H9 (cell line): ENCODE results near the gene AIFM3. TPM values are rescaled to one million over a fixed set of nuclear protein-coding genes. Genes with fewer than 3 reads are reported as not detected.

Source experiments
- DNase-seq: peaks from one replicate; pipeline ENCODE4 v3.0.0-alpha.2; 2017
- H2AFZ ChIP-seq: one replicate; pipeline ENCODE4 v1.6.1; 2013; ENCODE audit warnings: mild to moderate bottlenecking, low read length, control low read depth, moderate library complexity
- H2AK5ac ChIP-seq: 2 replicates; pipeline ENCODE4 v1.6.1; 2013; ENCODE audit warnings: low read length, control low read depth, mixed read lengths; ENCODE audit not compliant: insufficient read length
- H2BK120ac ChIP-seq: one replicate; pipeline ENCODE4 v1.6.1; 2013; ENCODE audit warnings: low read depth, mild to moderate bottlenecking, low read length, control low read depth, inconsistent platforms; ENCODE audit not compliant: poor library complexity, severe bottlenecking
- H2BK12ac ChIP-seq: 2 replicates; pipeline ENCODE4 v1.6.1; 2013; ENCODE audit warnings: low read length, control low read depth, mixed read lengths, low read depth; ENCODE audit not compliant: insufficient read length
- H2BK15ac ChIP-seq: 2 replicates; pipeline ENCODE4 v1.6.1; 2013; ENCODE audit warnings: low read depth, low read length, control low read depth
- H2BK20ac ChIP-seq: one replicate; pipeline ENCODE4 v1.6.1; 2013; ENCODE audit warnings: low read depth, mild to moderate bottlenecking, low read length, control low read depth, inconsistent platforms; ENCODE audit not compliant: poor library complexity, severe bottlenecking
- H2BK5ac ChIP-seq: 2 replicates; pipeline ENCODE4 v1.6.1; 2013; ENCODE audit warnings: low read length, control low read depth, mixed read lengths; ENCODE audit not compliant: insufficient read length
- H3K14ac ChIP-seq: 2 replicates; pipeline ENCODE4 v1.6.1; 2013; ENCODE audit warnings: low read length, control low read depth; ENCODE audit not compliant: insufficient read depth
- H3K18ac ChIP-seq: 2 replicates; pipeline ENCODE4 v1.6.1; 2013; ENCODE audit warnings: low read depth, mild to moderate bottlenecking, mixed read lengths, low read length, control low read depth; ENCODE audit not compliant: insufficient read length
- H3K23ac ChIP-seq: 2 replicates; pipeline ENCODE4 v1.6.1; 2013; ENCODE audit warnings: low read length, control low read depth, mixed read lengths, low read depth; ENCODE audit not compliant: insufficient read length
- H3K23me2 ChIP-seq: 2 replicates; pipeline ENCODE4 v1.6.1; 2013; ENCODE audit warnings: low read depth, mild to moderate bottlenecking, mixed read lengths, low read length, control low read depth; ENCODE audit not compliant: insufficient read length, poor library complexity, severe bottlenecking
- H3K27ac ChIP-seq: 2 replicates; pipeline ENCODE4 v1.5.1; 2013; ENCODE audit warnings: low read length, control low read depth, mixed read lengths, low read depth; ENCODE audit not compliant: insufficient read length
- H3K27me3 ChIP-seq: 2 replicates; pipeline ENCODE4 v1.6.1; 2013; ENCODE audit warnings: low read length, control low read depth, inconsistent platforms; ENCODE audit not compliant: insufficient read depth
- H3K4ac ChIP-seq: 2 replicates; pipeline ENCODE4 v1.6.1; 2013; ENCODE audit warnings: low read depth, mild to moderate bottlenecking, control low read depth, inconsistent platforms, low read length, moderate library complexity
- H3K4me1 ChIP-seq: 2 replicates; pipeline ENCODE4 v1.6.1; 2013; ENCODE audit warnings: low read length, control low read depth, inconsistent platforms; ENCODE audit not compliant: insufficient read depth
- H3K4me2 ChIP-seq: 2 replicates; pipeline ENCODE4 v1.6.1; 2013; ENCODE audit warnings: low read length, control low read depth, mixed read lengths; ENCODE audit not compliant: insufficient read length, insufficient read depth
- H3K56ac ChIP-seq: 2 replicates; pipeline ENCODE4 v1.6.1; 2013; ENCODE audit warnings: low read depth, mild to moderate bottlenecking, mixed read lengths, low read length, control low read depth; ENCODE audit not compliant: insufficient read length
- H3K79me1 ChIP-seq: 2 replicates; pipeline ENCODE4 v1.6.1; 2013; ENCODE audit warnings: low read depth, mild to moderate bottlenecking, moderate library complexity, low read length, control low read depth, inconsistent platforms; ENCODE audit not compliant: insufficient read depth, poor library complexity, severe bottlenecking
- H3K79me2 ChIP-seq: 2 replicates; pipeline ENCODE4 v1.6.1; 2013; ENCODE audit warnings: low read length, control low read depth, inconsistent platforms; ENCODE audit not compliant: insufficient read depth
- H3K9ac ChIP-seq: 2 replicates; pipeline ENCODE4 v1.6.1; 2013; ENCODE audit warnings: low read length, control low read depth, mixed read lengths; ENCODE audit not compliant: insufficient read length; ENCODE audit errors: extremely low read depth
- H3K9me3 ChIP-seq: one replicate; pipeline ENCODE4 v1.6.1; 2013; ENCODE audit warnings: low read depth, low read length, inconsistent platforms; ENCODE audit not compliant: control insufficient read depth
- H3T11ph ChIP-seq: one replicate; pipeline ENCODE4 v1.6.1; 2013; ENCODE audit warnings: mild to moderate bottlenecking, low read length, control low read depth, inconsistent platforms
- H4K20me1 ChIP-seq: one replicate; pipeline ENCODE4 v1.6.1; 2013; ENCODE audit not compliant: control insufficient read depth, insufficient read length, insufficient read depth
- H4K5ac ChIP-seq: 2 replicates; pipeline ENCODE4 v1.6.1; 2013; ENCODE audit warnings: low read depth, mild to moderate bottlenecking, mixed read lengths, low read length, control low read depth; ENCODE audit not compliant: insufficient read length
- H4K8ac ChIP-seq: replicated peaks from 2 replicates; pipeline ENCODE4 v1.6.1; 2013; ENCODE audit warnings: low read length, control low read depth, mixed read lengths, low read depth; ENCODE audit not compliant: insufficient read length
- H4K91ac ChIP-seq: 2 replicates; pipeline ENCODE4 v1.6.1; 2013; ENCODE audit warnings: low read depth, mild to moderate bottlenecking, moderate library complexity, mixed read lengths, low read length, control low read depth; ENCODE audit not compliant: insufficient read length
- H3K27ac Mint-ChIP-seq, 3 experiments: 2 replicates in 2 of 3; 3 replicates in 1 of 3; pipeline ENCODE4 v1.8.0; 2020 to 2021; ENCODE audit warnings: mixed read lengths in 3 of 3, mild to moderate bottlenecking in 1 of 3, moderate library complexity in 1 of 3
- H3K27me3 Mint-ChIP-seq: 2 replicates; pipeline ENCODE4 v1.8.0; 2021; ENCODE audit warnings: low read depth, mild to moderate bottlenecking, moderate library complexity, mixed read lengths
- H3K36me3 Mint-ChIP-seq, 3 experiments: 2 replicates in 2 of 3; 3 replicates in 1 of 3; pipeline ENCODE4 v1.8.0; 2020 to 2021; ENCODE audit warnings: low read depth in 3 of 3, mixed read lengths in 3 of 3; ENCODE audit not compliant: insufficient read depth in 1 of 3
- H3K4me1 Mint-ChIP-seq, 2 experiments: 2 replicates each; pipeline ENCODE4 v1.8.0; 2020; ENCODE audit warnings: mixed read lengths in 2 of 2
- H3K4me3 Mint-ChIP-seq, 2 experiments: 2 replicates in 1 of 2; 3 replicates in 1 of 2; pipeline ENCODE4 v1.8.0; 2020 to 2021; ENCODE audit warnings: mild to moderate bottlenecking in 2 of 2, mixed read lengths in 2 of 2, moderate library complexity in 1 of 2
- H3K9me3 Mint-ChIP-seq, 2 experiments: 2 replicates in 1 of 2; 3 replicates in 1 of 2; pipeline ENCODE4 v1.8.0; 2020; ENCODE audit warnings: mild to moderate bottlenecking in 2 of 2, mixed read lengths in 2 of 2, moderate library complexity in 1 of 2
- CTCF ChIP-seq: fragments of 200-600 bp; sonication (generic); conservative IDR thresholded peaks from 3 replicates; pipeline ENCODE4 v1.8.0; 2021; ENCODE audit warnings: antibody characterized with exemption, mild to moderate bottlenecking
- WGBS: extraction: QIAGEN DNeasy Blood & Tissue Kit; methylation state at CpG from one replicate; pipeline ENCODE4 v1.1.7; 2013; ENCODE audit warnings: missing lambda C conversion rate, low lambda C conversion rate, mixed read lengths; ENCODE audit not compliant: insufficient read length; ENCODE audit errors: extremely low coverage; 5-methylcytosine and 5-hydroxymethylcytosine counted together
- total RNA-seq: library from RNA; stranded (reverse); gene quantifications from 2 replicates; pipeline ENCODE4 v1.2.1, GENCODE V29; 2021

Gene AIFM3
- total RNA-seq, 1 experiment from 2014 or later = 1.9 TPM

- Histone ChIP-seq H2BK120ac (no peak overlapping the region), H3K14ac (no peak overlapping the region), H3K23me2 (peaks cover 5% of the 10 kb centered on the region), H3K9ac (no peak overlapping the region), H2BK12ac (no peak overlapping the region), H3K9me3 (no peaks in the 10 kb centered on the region), H4K8ac (no peak overlapping the region), H3T11ph (no peak overlapping the region), H2AFZ (no peak overlapping the region), H4K20me1 (no peaks in the 10 kb centered on the region), H3K56ac (no peak overlapping the region), H3K4me1 (no peaks in the 10 kb centered on the region; the same call in 1 of the 2 replicates), H3K79me2 (no peaks in the 10 kb centered on the region), H3K4me2 (no peak overlapping the region), H3K79me1 (no peaks in the 10 kb centered on the region), H3K18ac (no peak overlapping the region), H3K27me3 (no peaks in the 10 kb centered on the region), H3K27ac (no peak overlapping the region), H3K4ac (no peak overlapping the region), H2BK5ac (no peak overlapping the region), H4K91ac (no peak overlapping the region), H2AK5ac (no peak overlapping the region), H2BK15ac (no peak overlapping the region), H3K23ac (no peak overlapping the region), H2BK20ac (no peak overlapping the region), H4K5ac (no peak overlapping the region)
- H3K27me3 Mint-ChIP-seq = no peaks in the 10 kb centered on the region
- no CpG with 5 or more reads among the region's 27 CpGs for WGBS
- no peak for TF ChIP-seq CTCF
- no peak overlapping the region for H3K27ac Mint-ChIP-seq
- no peaks in the 10 kb centered on the region for H3K9me3 Mint-ChIP-seq
- peaks cover 2 to 18% (median 8%) of the 10 kb centered on the region in 3 experiments; a peak in 5 of 7 replicates for H3K36me3 Mint-ChIP-seq
- no peak overlapping the region for H3K4me3 Mint-ChIP-seq
- peaks cover 4 to 10% of the 10 kb centered on the region in 2 experiments; a peak in 3 of 4 replicates for H3K4me1 Mint-ChIP-seq
- no peak for DNase-seq
These were observed 29.8 kb downstream of the AIFM3 start for GRCh38 chr22:20996598-20997535.
